Measurements from ENCODE around the gene FAIM2.

DNA sequence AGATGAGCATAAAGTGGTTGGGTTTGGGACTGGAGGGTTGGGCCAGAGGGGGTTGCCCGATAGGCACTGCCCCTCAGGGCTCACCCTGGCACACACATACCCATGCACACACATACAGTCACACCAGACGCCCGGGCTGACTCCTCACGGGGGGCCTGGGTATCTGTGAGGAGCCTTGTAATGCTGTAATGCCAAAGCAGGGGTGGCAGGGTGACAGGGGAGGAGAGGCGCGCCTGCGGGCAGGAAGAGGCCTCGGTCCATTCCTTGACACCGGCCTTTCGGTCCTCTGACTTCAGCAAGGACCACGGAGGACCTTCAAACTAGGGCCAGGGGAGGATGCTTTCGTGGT, 375 bp downstream of the FAIM2 start:
- TF ChIP-seq CTCF (IDR thresholded peaks at IDR 0.05 in 4 of 5, conservative IDR thresholded peaks at IDR 0.05 in 1 of 5) (no peak), POLR2A (IDR thresholded peaks at IDR 0.05) (no peak)
